ENCODE results near the gene TMEM198. TPM values are rescaled to one million over a fixed set of nuclear protein-coding genes. Genes with fewer than 3 reads are reported as not detected.
A peak's percentile ranks its signal among the peaks of the same experiment; 100 is the strongest.

Gene TMEM198
- total RNA-seq, 1 donor from 2014 or later, result 8.2 TPM

GRCh38 chr2:219569041-219569440 lies 25.2 kb downstream of the TMEM198 start:
- Mint-ChIP-seq H3K27ac (no peak overlapping the region), H3K9me3 (ENCODE audit: low read depth) (no peaks in the 10 kb centered on the region), H3K36me3 (ENCODE audit: insufficient read depth) (peaks cover 19% of the 10 kb centered on the region), H3K4me3 (ENCODE audit: low read depth) (no peak overlapping the region), H3K4me1 (ENCODE audit: low read depth) (peaks cover 7% of the 10 kb centered on the region), H3K27me3 (peaks cover 5% of the 10 kb centered on the region)
- no peak for DNase-seq (ENCODE audit: low spot score, unreplicated experiment)
- no peak for TF ChIP-seq CTCF (IDR thresholded peaks at IDR 0.05; ENCODE audit: unreplicated experiment)

GRCh38 chr2:219569635-219570034 lies 25.8 kb downstream of the TMEM198 start:
- H3K4me1 Mint-ChIP-seq (ENCODE audit: low read depth), result peaks cover 7% of the 10 kb centered on the region
- peaks cover 5% of the 10 kb centered on the region for H3K27me3 Mint-ChIP-seq
- no peak for TF ChIP-seq CTCF (IDR thresholded peaks at IDR 0.05; ENCODE audit: unreplicated experiment)
- no peaks in the 10 kb centered on the region for H3K9me3 Mint-ChIP-seq (ENCODE audit: low read depth)
- peak overlapping the region; percentile 75 for H3K4me3 Mint-ChIP-seq (ENCODE audit: low read depth)
- peaks cover 15% of the 10 kb centered on the region for H3K36me3 Mint-ChIP-seq (ENCODE audit: insufficient read depth)
- H3K27ac Mint-ChIP-seq, result no peak overlapping the region
- no peak for DNase-seq (ENCODE audit: low spot score, unreplicated experiment)

GRCh38 chr2:219570194-219570923 lies 26.5 kb downstream of the TMEM198 start:
- Mint-ChIP-seq H3K4me1 (ENCODE audit: low read depth) (peaks cover 9% of the 10 kb centered on the region), H3K27me3 (peaks cover 5% of the 10 kb centered on the region), H3K4me3 (ENCODE audit: low read depth) (peak overlapping the region; percentile 75), H3K27ac (peak overlapping the region; percentile 79), H3K9me3 (ENCODE audit: low read depth) (no peaks in the 10 kb centered on the region), H3K36me3 (ENCODE audit: insufficient read depth) (peaks cover 15% of the 10 kb centered on the region)
- no peak for DNase-seq (ENCODE audit: low spot score, unreplicated experiment)
- TF ChIP-seq CTCF (IDR thresholded peaks at IDR 0.05; ENCODE audit: unreplicated experiment), result no peak

DNA sequence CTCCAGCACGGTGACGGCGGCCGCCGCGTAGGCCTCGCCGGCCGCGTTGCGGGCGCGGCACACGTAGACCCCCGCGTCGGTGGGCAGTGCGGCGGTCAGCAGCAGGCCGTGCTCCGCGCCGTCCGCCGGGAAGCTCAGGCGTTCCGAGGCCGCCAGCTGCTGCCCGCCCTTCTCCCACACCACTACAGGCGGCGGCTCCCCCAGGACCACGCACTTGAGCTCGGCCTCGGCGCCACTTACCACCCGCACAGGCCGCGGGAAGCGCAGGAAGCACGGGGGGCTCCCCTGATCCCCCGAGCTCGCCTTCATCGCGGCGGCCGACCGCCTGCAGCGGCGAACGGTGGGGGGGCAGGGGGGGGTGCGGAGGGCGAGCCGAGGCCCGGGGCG lies 27.1 kb downstream of the TMEM198 start:
- H3K4me1 Mint-ChIP-seq (ENCODE audit: low read depth), result peaks cover 15% of the 10 kb centered on the region
- peaks cover 14% of the 10 kb centered on the region for H3K36me3 Mint-ChIP-seq (ENCODE audit: insufficient read depth)
- H3K9me3 Mint-ChIP-seq (ENCODE audit: low read depth), result no peaks in the 10 kb centered on the region
- no peak overlapping the region for H3K27ac Mint-ChIP-seq
- TF ChIP-seq CTCF (IDR thresholded peaks at IDR 0.05; ENCODE audit: unreplicated experiment), result no peak
- H3K4me3 Mint-ChIP-seq (ENCODE audit: low read depth), result peak overlapping the region; percentile 67
- H3K27me3 Mint-ChIP-seq, result peaks cover 5% of the 10 kb centered on the region
- DNase-seq (ENCODE audit: low spot score, unreplicated experiment), result no peak

DNA sequence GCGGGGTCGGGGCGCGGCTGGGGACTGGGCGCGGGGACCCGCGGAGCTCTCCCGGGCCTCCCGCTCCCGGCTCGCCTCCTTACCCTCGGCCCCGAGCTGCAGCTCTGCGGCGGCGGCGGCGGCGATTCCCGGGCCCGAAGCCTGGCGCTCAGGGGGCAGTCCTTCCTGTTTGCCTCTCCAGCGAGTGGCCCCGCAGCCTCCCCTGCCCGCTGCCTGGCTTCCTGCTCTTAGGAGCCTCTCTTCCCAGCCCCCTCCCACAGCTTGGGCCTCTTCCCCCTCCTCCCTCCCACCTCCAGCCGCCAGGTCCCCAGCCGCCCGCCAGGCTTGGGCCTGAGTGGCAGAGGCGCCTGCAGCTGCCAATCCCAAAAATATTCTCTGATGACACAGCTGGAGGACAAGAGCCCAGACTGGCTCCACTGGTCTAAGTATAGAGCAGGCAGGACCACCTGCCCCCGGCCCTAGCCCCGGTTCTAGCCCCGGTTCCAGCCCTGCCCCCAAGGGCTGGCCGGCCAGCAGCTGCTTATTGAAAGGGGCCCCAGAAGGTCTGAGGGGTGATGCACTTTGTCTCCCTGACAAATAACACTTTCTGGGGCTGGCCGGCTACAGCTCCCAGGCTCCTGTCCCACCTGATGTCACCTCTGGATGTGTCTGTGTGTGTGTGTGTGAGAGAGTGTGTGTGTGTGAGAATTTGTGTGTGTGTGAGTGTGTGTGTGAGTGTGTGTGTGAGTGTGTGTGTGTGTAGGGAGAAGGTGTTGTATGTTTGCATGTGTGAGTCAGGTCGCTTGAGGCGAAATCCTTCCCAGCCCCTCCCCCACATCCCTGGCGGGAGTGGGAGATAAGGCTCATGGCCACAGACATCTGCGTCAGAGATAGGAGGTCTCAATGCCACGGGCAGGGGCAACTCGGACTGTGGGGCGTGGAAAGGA lies 27.7 kb downstream of the TMEM198 start, which contains the start of gene OBSL1:
OBSL1 (minus strand) TSS at position 229 of the 926 bp plus-strand sequence. CDS start 307 bp downstream, outside the sequence.
- peak within 1 kb of the TSS; percentile 96 for H3K27ac Mint-ChIP-seq
- peak; percentile 77 for DNase-seq (ENCODE audit: low spot score, unreplicated experiment)
- H3K9me3 Mint-ChIP-seq (ENCODE audit: low read depth), result no peaks in the 10 kb centered on the region
- peaks cover 5% of the 10 kb centered on the region for H3K27me3 Mint-ChIP-seq
- peak within 1 kb of the TSS; percentile 67 for H3K4me3 Mint-ChIP-seq (ENCODE audit: low read depth)
- TF ChIP-seq CTCF (IDR thresholded peaks at IDR 0.05; ENCODE audit: unreplicated experiment), result no peak
- peaks cover 21% of the 10 kb centered on the region for H3K4me1 Mint-ChIP-seq (ENCODE audit: low read depth)
- H3K36me3 Mint-ChIP-seq (ENCODE audit: insufficient read depth), result peaks cover 9% of the 10 kb centered on the region
